ENCODE results near the gene PHTF2. TPM values are rescaled to one million over a fixed set of nuclear protein-coding genes. Genes with fewer than 3 reads are reported as not detected.

Gene PHTF2
- total RNA-seq, 2 experiments from 2014 or later, result 26.9 to 62.4 TPM

DNA sequence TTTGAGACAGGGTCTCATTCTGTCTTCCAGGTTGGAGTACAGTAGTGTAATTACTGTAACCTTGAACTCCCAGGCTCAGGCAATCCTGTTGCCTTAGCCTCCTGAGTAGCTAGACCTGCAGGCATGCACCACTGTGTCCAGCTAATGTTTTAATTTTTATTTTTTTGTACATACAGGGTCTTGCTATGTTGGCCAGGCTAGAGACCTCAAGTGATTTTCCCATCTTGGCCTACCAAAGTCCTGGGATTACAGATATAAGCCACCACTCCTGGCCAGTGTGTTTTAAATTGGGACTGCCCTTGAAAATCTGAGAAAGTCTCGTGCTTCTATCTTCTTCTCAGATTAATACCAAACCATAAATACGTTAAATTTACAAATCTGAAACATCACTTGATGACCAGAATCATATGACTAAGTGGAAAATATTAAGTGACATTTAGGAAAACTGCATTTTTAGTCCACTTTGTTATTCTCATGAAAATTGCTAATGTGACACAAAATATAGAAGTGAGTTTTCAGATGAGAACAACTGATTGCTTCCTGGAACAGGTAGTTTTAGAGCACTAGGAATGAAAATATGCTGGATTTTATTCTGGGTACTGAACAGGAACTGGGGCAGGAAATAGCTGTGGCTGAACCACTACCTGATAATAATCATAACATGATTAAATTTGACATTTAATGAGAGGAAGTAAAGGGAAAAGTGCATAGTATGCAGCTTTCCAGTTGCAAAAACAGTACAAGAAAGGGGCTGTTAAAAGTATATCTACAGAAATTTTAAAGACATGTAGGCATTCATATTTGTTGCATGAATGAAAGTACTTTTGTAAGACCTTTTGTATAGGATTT is 4.2 kb downstream of the PHTF2 start:
- H3K4me3 ChIP-seq (ENCODE audit: low read depth, low read length, poor library complexity, severe bottlenecking), result peak overlapping the region; percentile 20
- H3K27ac ChIP-seq (ENCODE audit: low read depth, low read length, poor library complexity, severe bottlenecking), result peak overlapping the region; percentile 36
- peak; percentile 23 for DNase-seq (ENCODE audit: low spot score)

DNA sequence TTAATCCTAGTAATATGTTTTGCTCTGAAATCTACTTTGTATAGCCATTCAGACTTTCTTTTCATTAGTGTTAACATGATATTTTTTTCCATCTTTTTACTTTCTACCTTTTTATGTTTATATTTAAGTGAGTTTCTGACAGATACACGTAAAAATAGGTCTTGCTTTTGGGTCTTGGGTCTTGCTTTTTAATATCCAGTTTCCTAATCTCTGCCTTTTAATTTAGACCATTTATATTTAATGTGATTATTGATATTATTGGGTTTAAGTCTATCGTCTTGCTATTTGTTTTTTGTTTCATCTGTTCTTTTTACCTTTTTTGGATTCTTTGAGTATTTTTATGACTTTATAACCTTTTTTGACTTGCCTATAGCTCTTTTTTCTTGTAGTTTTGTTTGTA is 7.9 kb downstream of the PHTF2 start:
- no peak overlapping the region for H2AFZ ChIP-seq (ENCODE audit: low read length)
- H3K4me3 ChIP-seq (ENCODE audit: low read depth, low read length, poor library complexity, severe bottlenecking), result no peak overlapping the region
- CTCF ChIA-PET (ENCODE audit: unreplicated experiment), result no interaction called here
- H3K79me2 ChIP-seq (ENCODE audit: insufficient read depth, low read depth, low read length), result peaks cover 100% of the 10 kb centered on the region
- no peaks in the 10 kb centered on the region for H3K9me2 ChIP-seq (ENCODE audit: insufficient read depth, low read length)
- TF ChIP-seq, protein P1, sequence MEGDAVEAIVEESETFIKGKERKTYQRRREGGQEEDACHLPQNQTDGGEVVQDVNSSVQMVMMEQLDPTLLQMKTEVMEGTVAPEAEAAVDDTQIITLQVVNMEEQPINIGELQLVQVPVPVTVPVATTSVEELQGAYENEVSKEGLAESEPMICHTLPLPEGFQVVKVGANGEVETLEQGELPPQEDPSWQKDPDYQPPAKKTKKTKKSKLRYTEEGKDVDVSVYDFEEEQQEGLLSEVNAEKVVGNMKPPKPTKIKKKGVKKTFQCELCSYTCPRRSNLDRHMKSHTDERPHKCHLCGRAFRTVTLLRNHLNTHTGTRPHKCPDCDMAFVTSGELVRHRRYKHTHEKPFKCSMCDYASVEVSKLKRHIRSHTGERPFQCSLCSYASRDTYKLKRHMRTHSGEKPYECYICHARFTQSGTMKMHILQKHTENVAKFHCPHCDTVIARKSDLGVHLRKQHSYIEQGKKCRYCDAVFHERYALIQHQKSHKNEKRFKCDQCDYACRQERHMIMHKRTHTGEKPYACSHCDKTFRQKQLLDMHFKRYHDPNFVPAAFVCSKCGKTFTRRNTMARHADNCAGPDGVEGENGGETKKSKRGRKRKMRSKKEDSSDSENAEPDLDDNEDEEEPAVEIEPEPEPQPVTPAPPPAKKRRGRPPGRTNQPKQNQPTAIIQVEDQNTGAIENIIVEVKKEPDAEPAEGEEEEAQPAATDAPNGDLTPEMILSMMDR (conservative IDR thresholded peaks at IDR 0.05; ENCODE audit: low read length), result no peak
- TF ChIP-seq EZH2phosphoT487 (IDR thresholded peaks at IDR 0.05; ENCODE audit: borderline replicate concordance, low read depth, low read length), result no peak
- POLR2A ChIA-PET, result interaction anchor here (0.6 kb wide), 1 partner anchor 102 kb away, joined by 3 read pairs; no protein-coding TSS in a partner anchor
- H3K9me3 ChIP-seq (ENCODE audit: low read length), result peaks cover 69% of the 10 kb centered on the region
- intact Hi-C loops (cut with micrococcal nuclease; ENCODE audit: unreplicated experiment), result no loop called here
- H4K20me1 ChIP-seq (ENCODE audit: insufficient read depth, low read length), result 0 out of 2 replicates have a peak, but pooled peaks cover 3% of the 10 kb centered on the region
- peaks cover 98% of the 10 kb centered on the region for H3K36me3 ChIP-seq (ENCODE audit: insufficient read depth, low read length)
- H3K4me1 ChIP-seq (ENCODE audit: insufficient read depth, low read length, poor library complexity, severe bottlenecking), result peaks cover 24% of the 10 kb centered on the region
- H3K27ac ChIP-seq (ENCODE audit: low read depth, low read length, poor library complexity, severe bottlenecking), result no peak overlapping the region
- no peak overlapping the region for H3K4me2 ChIP-seq (ENCODE audit: low read length)
- no TSS peak for BruUV-seq (replicated peaks)
- no peak for DNase-seq (ENCODE audit: low spot score)

More for the DNA sequence above, 4.2 kb downstream of the PHTF2 start:
- Histone ChIP-seq H3K36me3 (ENCODE audit: insufficient read depth, low read length) (peaks cover 71% of the 10 kb centered on the region), H3K9me2 (ENCODE audit: insufficient read depth, low read length) (no peaks in the 10 kb centered on the region), H3K4me1 (ENCODE audit: insufficient read depth, low read length, poor library complexity, severe bottlenecking) (peaks cover 36% of the 10 kb centered on the region), H2AFZ (ENCODE audit: low read length) (no peak overlapping the region), H3K4me2 (ENCODE audit: low read length) (peak overlapping the region; percentile 83), H3K79me2 (ENCODE audit: insufficient read depth, low read depth, low read length) (peaks cover 93% of the 10 kb centered on the region), H4K20me1 (ENCODE audit: insufficient read depth, low read length) (peaks cover 18% of the 10 kb centered on the region), H3K9me3 (ENCODE audit: low read length) (peaks cover 41% of the 10 kb centered on the region)
- TF ChIP-seq EZH2phosphoT487 (IDR thresholded peaks at IDR 0.05; ENCODE audit: borderline replicate concordance, low read depth, low read length), result no peak
- TF ChIP-seq, protein P1 (conservative IDR thresholded peaks at IDR 0.05; ENCODE audit: low read length), result no peak
- intact Hi-C loops (cut with micrococcal nuclease; ENCODE audit: unreplicated experiment), result no loop called here
- no TSS peak for BruUV-seq (replicated peaks)
- ChIA-PET POLR2A (interaction anchor here (0.6 to 1.6 kb wide), 10 partner anchors 21 to 132 kb away, joined by 3 to 7 read pairs (median 3); no protein-coding TSS in a partner anchor), CTCF (ENCODE audit: unreplicated experiment) (interaction anchor here (0.6 kb wide), 1 partner anchor 217 kb away, joined by 4 read pairs; no protein-coding TSS in a partner anchor)

DNA sequence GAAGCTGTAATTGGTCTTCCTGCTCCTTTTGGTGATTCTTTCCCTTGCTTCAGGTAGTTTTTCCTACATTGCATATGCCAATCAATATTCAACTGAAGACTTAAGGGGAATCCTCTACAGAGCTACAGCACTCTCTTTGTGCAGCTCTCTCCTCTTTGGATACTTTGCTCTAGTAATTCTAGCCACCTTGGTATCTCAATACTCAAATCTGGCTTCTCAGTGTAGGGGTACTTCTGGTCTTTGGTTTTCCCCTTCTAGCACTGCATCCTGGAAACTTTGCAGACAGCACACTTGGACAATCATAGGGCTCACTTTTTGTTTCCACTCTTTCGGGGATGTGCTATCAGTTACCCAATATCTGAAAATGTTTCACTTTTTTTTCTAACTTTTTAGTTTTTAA is 9.9 kb downstream of the PHTF2 start:
- Histone ChIP-seq H3K4me3 (ENCODE audit: low read depth, low read length, poor library complexity, severe bottlenecking) (no peak overlapping the region), H2AFZ (ENCODE audit: low read length) (no peak overlapping the region), H3K9me3 (ENCODE audit: low read length) (peaks cover 77% of the 10 kb centered on the region), H3K9me2 (ENCODE audit: insufficient read depth, low read length) (no peaks in the 10 kb centered on the region), H4K20me1 (ENCODE audit: insufficient read depth, low read length) (no peaks in the 10 kb centered on the region), H3K27ac (ENCODE audit: low read depth, low read length, poor library complexity, severe bottlenecking) (no peak overlapping the region), H3K4me2 (ENCODE audit: low read length) (no peak overlapping the region), H3K79me2 (ENCODE audit: insufficient read depth, low read depth, low read length) (peaks cover 100% of the 10 kb centered on the region), H3K4me1 (ENCODE audit: insufficient read depth, low read length, poor library complexity, severe bottlenecking) (peaks cover 3% of the 10 kb centered on the region), H3K36me3 (ENCODE audit: insufficient read depth, low read length) (peaks cover 98% of the 10 kb centered on the region)
- CTCF ChIA-PET (ENCODE audit: unreplicated experiment), result no interaction called here
- no TSS peak for BruUV-seq (replicated peaks)
- POLR2A ChIA-PET, result interaction anchor here (0.6 kb wide), 1 partner anchor 28 kb away, joined by 3 read pairs; no protein-coding TSS in a partner anchor
- no peak for DNase-seq (ENCODE audit: low spot score)
- TF ChIP-seq, protein P1 (conservative IDR thresholded peaks at IDR 0.05; ENCODE audit: low read length), result no peak
- no peak for TF ChIP-seq EZH2phosphoT487 (IDR thresholded peaks at IDR 0.05; ENCODE audit: borderline replicate concordance, low read depth, low read length)
- intact Hi-C loops (cut with micrococcal nuclease; ENCODE audit: unreplicated experiment), result no loop called here

All from OCI-LY7 (cell line).